Keratinocyte (primary cell): ENCODE data around the gene KCNJ1. TPM values are rescaled to one million over a fixed set of nuclear protein-coding genes. Genes with fewer than 3 reads are reported as not detected.
A peak's percentile ranks its signal among the peaks of the same experiment; 100 is the strongest.

Experiments used
- DNase-seq: peaks from one replicate; pipeline ENCODE4 v3.0.0-alpha.2; 2011; ENCODE audit warnings: low read depth, missing footprints, low spot score
- FAIRE-seq: peaks from 2 replicates; lab custom pipeline; 2011; peaks lifted over from hg19 to GRCh38; lab: Jason Lieb, UNC
- H2AFZ ChIP-seq: 2 replicates; pipeline ENCODE4 v1.6.0; 2012; ENCODE audit warnings: low read length, control low read depth, inconsistent platforms; ENCODE audit not compliant: control insufficient read depth
- H3K27ac ChIP-seq: 2 replicates; pipeline ENCODE4 v1.5.1; 2011; ENCODE audit warnings: low read length; ENCODE audit not compliant: control insufficient read depth, insufficient read depth
- H3K27me3 ChIP-seq: 3 replicates; pipeline ENCODE4 v1.6.0; 2011; ENCODE audit warnings: low read length; ENCODE audit not compliant: control insufficient read depth, insufficient read depth; ENCODE audit errors: extremely low read depth
- H3K36me3 ChIP-seq, 2 experiments: 2 replicates in 1 of 2; 3 replicates in 1 of 2; pipeline ENCODE4 v1.5.1; 2011; ENCODE audit warnings: low read length in 2 of 2, mild to moderate bottlenecking in 1 of 2; ENCODE audit not compliant: control insufficient read depth in 2 of 2, insufficient read depth in 2 of 2; ENCODE audit errors: extremely low read depth in 1 of 2
- H3K4me1 ChIP-seq: 3 replicates; pipeline ENCODE4 v1.5.1; 2011; ENCODE audit warnings: low read length; ENCODE audit not compliant: control insufficient read depth, insufficient read depth; ENCODE audit errors: extremely low read depth
- H3K4me2 ChIP-seq: 3 replicates; pipeline ENCODE4 v1.6.0; 2011; ENCODE audit warnings: low read depth, low read length; ENCODE audit not compliant: control insufficient read depth, insufficient read depth; ENCODE audit errors: extremely low read depth
- H3K4me3 ChIP-seq, 3 experiments: fragments of 200-600 bp in 1 of 3; sonication (generic) in 1 of 3; 2 replicates in 2 of 3; 3 replicates in 1 of 3; pipeline ENCODE4 v1.5.1; 2011 to 2016; ENCODE audit warnings: low read length in 3 of 3, mild to moderate bottlenecking in 3 of 3, control low read depth in 2 of 3, inconsistent platforms in 1 of 3, low read depth in 1 of 3, mixed read lengths in 1 of 3, mixed run types in 1 of 3, moderate library complexity in 1 of 3; ENCODE audit not compliant: control insufficient read depth in 2 of 3, insufficient read depth in 2 of 3; ENCODE audit errors: extremely low read depth in 1 of 3
- H3K79me2 ChIP-seq: 2 replicates; pipeline ENCODE4 v1.6.0; 2012; ENCODE audit warnings: low read length; ENCODE audit not compliant: control insufficient read depth, insufficient read depth
- H3K9ac ChIP-seq: 3 replicates; pipeline ENCODE4 v1.6.0; 2011; ENCODE audit warnings: low read length; ENCODE audit not compliant: control insufficient read depth, insufficient read depth; ENCODE audit errors: extremely low read depth
- H3K9me1 ChIP-seq: 3 replicates; pipeline ENCODE4 v1.6.0; 2011; ENCODE audit warnings: low read length; ENCODE audit not compliant: control insufficient read depth, insufficient read depth; ENCODE audit errors: extremely low read depth
- H3K9me3 ChIP-seq: 2 replicates; pipeline ENCODE4 v1.5.1; 2012; ENCODE audit warnings: low read depth, low read length; ENCODE audit not compliant: control insufficient read depth
- H4K20me1 ChIP-seq: 3 replicates; pipeline ENCODE4 v1.6.0; 2011; ENCODE audit warnings: low read length; ENCODE audit not compliant: control insufficient read depth, insufficient read depth; ENCODE audit errors: extremely low read depth
- EZH2 ChIP-seq: IDR thresholded peaks from one replicate; pipeline ENCODE4 v1.6.1; 2012; ENCODE audit warnings: inconsistent platforms, mild to moderate bottlenecking, low read length, moderate library complexity
- dilution Hi-C: fragments of 300-500 bp; cut with MboI; formaldehyde crosslinking; loops from one replicate; pipeline ENCODE4 v1.7.0; 2020; ENCODE audit warnings: low sequenced_read_pairs; ENCODE audit not compliant: extremely low pct_ligation_motif_present
- polyA plus RNA-seq, 5 experiments: library from polyadenylated mRNA; depleted of rRNA in 3 of 5; stranded (reverse) in 3 of 5; stranded (forward) in 1 of 5; unstranded in 1 of 5; fragments of >200 nt; gene quantifications; 1 replicate in 1 of 5; 2 replicates in 3 of 5; 3 replicates in 1 of 5; pipeline versions ENCODE4 v1.2.1 to v1.2.3, GENCODE V29; 2011 to 2012; ENCODE audit warnings: missing spikeins in 2 of 5, low read depth in 1 of 5, low replicate concordance in 1 of 5
- TF ChIP-seq, protein P1 (sequence below), 3 experiments: IDR thresholded peaks in 1 of 3; conservative IDR thresholded peaks in 1 of 3; optimal IDR thresholded peaks in 1 of 3; 2 replicates in 2 of 3; 3 replicates in 1 of 3; pipeline versions ENCODE3 to v1.5.1; 2011; ENCODE audit warnings: low read length in 3 of 3, mild to moderate bottlenecking in 3 of 3, moderate library complexity in 2 of 3, control low read depth in 1 of 3, inconsistent platforms in 1 of 3; ENCODE audit not compliant: insufficient read depth in 2 of 3; ENCODE audit errors: extremely low read depth in 1 of 3

KCNJ1 gene
- polyA plus RNA-seq, 1 donor (not counting 4 experiments of a cell fraction or from before 2014, with no cell fraction given) = 0.12 TPM

DNA sequence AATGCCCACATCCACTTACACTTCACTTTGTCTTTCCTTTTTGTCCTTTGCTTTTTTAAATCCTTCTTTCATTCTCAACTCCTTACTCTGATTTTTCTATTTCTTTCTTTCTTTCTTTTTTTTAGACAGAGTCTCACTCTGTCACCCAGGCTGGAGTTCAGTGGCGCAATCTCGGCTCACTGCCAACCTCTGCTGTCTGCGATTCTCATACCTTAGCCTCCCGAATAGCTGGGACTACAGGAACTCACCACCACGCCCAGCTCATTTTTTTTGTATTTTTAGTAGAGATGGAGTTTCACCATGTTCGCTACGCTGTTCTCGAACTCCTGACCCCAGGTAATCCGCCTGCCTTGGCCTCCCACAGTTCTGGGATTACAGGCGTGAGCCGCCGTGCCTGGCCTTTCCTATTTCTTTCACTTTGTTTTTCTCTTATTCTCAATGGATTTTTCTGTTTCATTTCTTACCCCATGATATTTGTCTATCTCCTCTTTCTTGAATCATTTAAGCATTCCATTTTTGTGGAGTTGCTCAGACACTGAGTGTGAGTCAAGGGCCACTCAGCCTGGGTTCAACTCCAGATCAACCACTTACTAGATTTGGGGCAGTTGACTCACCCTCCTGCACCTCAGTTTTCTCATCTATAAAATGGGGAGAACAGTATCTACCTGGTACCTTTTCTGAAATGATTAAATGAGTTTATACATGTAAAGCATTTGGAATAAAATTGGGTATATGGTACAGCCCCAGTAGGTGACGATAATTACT is 31.7 kb upstream of the KCNJ1 start:
- Histone ChIP-seq H3K36me3 (no peaks in the 10 kb centered on the region), H3K9me1 (no peaks in the 10 kb centered on the region), H3K4me3 (no peak overlapping the region), H3K9me3 (no peaks in the 10 kb centered on the region), H3K9ac (no peak overlapping the region), H3K79me2 (no peaks in the 10 kb centered on the region), H3K4me2 (peak overlapping the region; percentile 42), H2AFZ (no peak overlapping the region), H4K20me1 (no peaks in the 10 kb centered on the region), H3K4me1 (peaks cover 23% of the 10 kb centered on the region), H3K27me3 (no peaks in the 10 kb centered on the region), H3K27ac (no peak overlapping the region)
- DNase-seq (no peak), FAIRE-seq (peak; percentile 29)
- TF ChIP-seq EZH2 = no peak
- TF ChIP-seq, protein P1, sequence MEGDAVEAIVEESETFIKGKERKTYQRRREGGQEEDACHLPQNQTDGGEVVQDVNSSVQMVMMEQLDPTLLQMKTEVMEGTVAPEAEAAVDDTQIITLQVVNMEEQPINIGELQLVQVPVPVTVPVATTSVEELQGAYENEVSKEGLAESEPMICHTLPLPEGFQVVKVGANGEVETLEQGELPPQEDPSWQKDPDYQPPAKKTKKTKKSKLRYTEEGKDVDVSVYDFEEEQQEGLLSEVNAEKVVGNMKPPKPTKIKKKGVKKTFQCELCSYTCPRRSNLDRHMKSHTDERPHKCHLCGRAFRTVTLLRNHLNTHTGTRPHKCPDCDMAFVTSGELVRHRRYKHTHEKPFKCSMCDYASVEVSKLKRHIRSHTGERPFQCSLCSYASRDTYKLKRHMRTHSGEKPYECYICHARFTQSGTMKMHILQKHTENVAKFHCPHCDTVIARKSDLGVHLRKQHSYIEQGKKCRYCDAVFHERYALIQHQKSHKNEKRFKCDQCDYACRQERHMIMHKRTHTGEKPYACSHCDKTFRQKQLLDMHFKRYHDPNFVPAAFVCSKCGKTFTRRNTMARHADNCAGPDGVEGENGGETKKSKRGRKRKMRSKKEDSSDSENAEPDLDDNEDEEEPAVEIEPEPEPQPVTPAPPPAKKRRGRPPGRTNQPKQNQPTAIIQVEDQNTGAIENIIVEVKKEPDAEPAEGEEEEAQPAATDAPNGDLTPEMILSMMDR (optimal IDR thresholded peaks at IDR 0.05 in 1 of 3, IDR thresholded peaks at IDR 0.05 in 1 of 3, conservative IDR thresholded peaks at IDR 0.05 in 1 of 3; ENCODE audit: extremely low read depth in 1 of 3, insufficient read depth in 2 of 3, low read length in 3 of 3) = no peak
- dilution Hi-C loops = no loop called here

DNA sequence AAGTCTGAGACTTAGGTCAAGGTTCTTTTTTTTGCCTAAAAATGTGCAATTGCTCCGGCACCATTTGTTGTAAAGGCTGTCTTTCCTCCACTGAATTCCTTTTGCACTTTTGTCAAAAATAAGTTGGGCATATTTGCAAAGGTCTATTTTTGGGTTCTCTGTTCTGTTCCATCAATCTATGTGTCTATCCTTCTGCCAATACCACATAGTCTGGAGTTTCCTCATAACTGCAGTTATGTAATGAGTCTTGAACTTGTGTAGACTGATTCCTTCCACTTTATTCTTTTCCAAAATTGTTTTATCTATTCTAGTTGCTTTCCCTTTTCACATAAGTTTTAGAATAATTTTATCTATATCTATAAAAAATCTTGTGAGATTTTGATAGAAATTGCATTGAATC is 30.7 kb upstream of the KCNJ1 start:
- no peaks in the 10 kb centered on the region for H3K36me3 ChIP-seq
- dilution Hi-C loops = no loop called here
- no peak overlapping the region for H3K27ac ChIP-seq
- H3K9me3 ChIP-seq = no peaks in the 10 kb centered on the region
- no peak overlapping the region for H3K4me3 ChIP-seq
- no peaks in the 10 kb centered on the region for H4K20me1 ChIP-seq
- no peak for TF ChIP-seq EZH2
- TF ChIP-seq, protein P1 (optimal IDR thresholded peaks at IDR 0.05 in 1 of 3, IDR thresholded peaks at IDR 0.05 in 1 of 3, conservative IDR thresholded peaks at IDR 0.05 in 1 of 3; ENCODE audit: extremely low read depth in 1 of 3, insufficient read depth in 2 of 3, low read length in 3 of 3) = no peak
- no peak overlapping the region for H3K4me2 ChIP-seq
- no peak overlapping the region for H2AFZ ChIP-seq
- peaks cover 14% of the 10 kb centered on the region for H3K4me1 ChIP-seq
- DNase-seq = no peak
- no peak overlapping the region for H3K9ac ChIP-seq
- H3K9me1 ChIP-seq = no peaks in the 10 kb centered on the region
- no peaks in the 10 kb centered on the region for H3K79me2 ChIP-seq
- FAIRE-seq = no peak
- no peaks in the 10 kb centered on the region for H3K27me3 ChIP-seq
